IPS-15b (cell line): ENCODE measurements around the gene OR2V1.
"Not testable (repeated sequence)": the region's sequence is repeated elsewhere in the genome, so short reads cannot be mapped to it uniquely, and the experiment has no call there.

ENCODE experiments used
- H3K27me3 ChIP-seq: one replicate; pipeline ENCODE4 v1.6.1; 2013; ENCODE audit warnings: low read length; ENCODE audit not compliant: control insufficient read depth, insufficient read depth
- H3K36me3 ChIP-seq: one replicate; pipeline ENCODE4 v1.6.1; 2013; ENCODE audit warnings: low read length; ENCODE audit not compliant: control insufficient read depth, insufficient read depth
- H3K4me1 ChIP-seq: one replicate; pipeline ENCODE4 v1.6.1; 2013; ENCODE audit warnings: mild to moderate bottlenecking, low read length; ENCODE audit not compliant: control insufficient read depth, insufficient read depth
- H3K4me3 ChIP-seq: one replicate; pipeline ENCODE4 v1.5.1; 2013; ENCODE audit warnings: low read depth, low read length
- H3K9ac ChIP-seq: one replicate; pipeline ENCODE4 v1.6.1; 2013; ENCODE audit warnings: low read depth, mild to moderate bottlenecking, low read length
- H3K9me3 ChIP-seq: one replicate; pipeline ENCODE4 v1.6.1; 2013; ENCODE audit warnings: mild to moderate bottlenecking, low read length; ENCODE audit not compliant: control insufficient read depth, insufficient read depth

The OR2V1 gene

GRCh38 chr5:181136361-181136955 lies 5.5 kb upstream of the OR2V1 start:
- H3K9me3 ChIP-seq = no peaks in the 10 kb centered on the region
- no peaks in the 10 kb centered on the region for H3K4me1 ChIP-seq
- H3K9ac ChIP-seq = no peak overlapping the region
- no peaks in the 10 kb centered on the region for H3K27me3 ChIP-seq
- no peak overlapping the region for H3K4me3 ChIP-seq
- H3K36me3 ChIP-seq = no peaks in the 10 kb centered on the region

GRCh38 chr5:181134259-181134658 lies 3.3 kb upstream of the OR2V1 start:
- Histone ChIP-seq H3K9ac (no peak overlapping the region), H3K4me1 (no peaks in the 10 kb centered on the region), H3K27me3 (no peaks in the 10 kb centered on the region), H3K36me3 (no peaks in the 10 kb centered on the region), H3K9me3 (no peaks in the 10 kb centered on the region), H3K4me3 (no peak overlapping the region)

GRCh38 chr5:181133610-181134231 lies 2.8 kb upstream of the OR2V1 start:
- Histone ChIP-seq H3K27me3 (no peaks in the 10 kb centered on the region), H3K4me1 (no peaks in the 10 kb centered on the region), H3K4me3 (no peak overlapping the region), H3K36me3 (no peaks in the 10 kb centered on the region), H3K9me3 (no peaks in the 10 kb centered on the region), H3K9ac (no peak overlapping the region)

DNA sequence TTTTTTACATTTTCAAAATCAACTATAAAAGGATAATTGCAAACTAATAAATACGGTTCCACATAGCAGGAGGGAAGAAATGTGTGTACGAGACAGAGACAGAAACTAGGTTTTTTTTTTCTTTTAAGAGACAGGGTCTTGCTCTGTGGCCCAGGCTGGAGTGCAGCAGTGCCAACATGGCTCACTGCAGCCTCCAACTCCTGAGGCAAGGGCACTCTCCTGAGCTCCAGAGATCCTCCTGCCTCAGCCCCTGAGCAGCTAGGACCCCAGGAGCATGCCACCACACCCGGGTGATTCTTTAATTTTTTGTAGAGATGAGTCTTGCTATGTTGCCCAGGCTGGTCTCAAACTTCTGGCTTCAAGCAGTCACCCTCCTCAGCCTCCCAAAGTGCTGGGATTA lies 2.1 kb upstream of the OR2V1 start:
- H3K4me1 ChIP-seq = no peaks in the 10 kb centered on the region
- no peaks in the 10 kb centered on the region for H3K9me3 ChIP-seq
- H3K27me3 ChIP-seq = no peaks in the 10 kb centered on the region
- H3K4me3 ChIP-seq = no peak overlapping the region
- H3K36me3 ChIP-seq = no peaks in the 10 kb centered on the region
- H3K9ac ChIP-seq = no peak overlapping the region

DNA sequence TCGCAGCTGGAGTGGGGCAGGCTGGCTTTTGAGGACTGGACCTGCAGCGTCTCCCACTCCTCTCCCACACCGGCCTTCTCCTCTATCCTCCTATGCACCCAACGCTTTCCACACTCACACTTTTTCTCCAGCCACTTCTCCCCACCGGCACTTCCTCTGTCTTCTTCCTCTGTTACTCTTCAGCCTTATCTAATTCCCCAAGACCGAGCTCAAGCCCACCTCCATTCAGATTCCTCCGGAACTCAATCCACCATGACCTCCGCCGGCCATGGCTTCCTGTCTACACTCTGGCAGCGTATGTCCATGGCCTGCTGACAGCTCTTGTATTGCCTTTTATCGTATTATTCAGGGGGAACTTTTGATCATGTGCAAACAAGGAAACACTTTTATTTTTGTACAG lies 545 bp upstream of the OR2V1 start:
- H3K27me3 ChIP-seq = no peaks in the 10 kb centered on the region
- H3K4me1 ChIP-seq = no peaks in the 10 kb centered on the region
- no peak overlapping the region for H3K9ac ChIP-seq
- no peaks in the 10 kb centered on the region for H3K36me3 ChIP-seq
- no peaks in the 10 kb centered on the region for H3K9me3 ChIP-seq
- H3K4me3 ChIP-seq = no peak overlapping the region

GRCh38 chr5:181130081-181130480 lies 888 bp downstream of the OR2V1 start:
- not testable (repeated sequence) for H3K27me3 ChIP-seq, H3K4me3 ChIP-seq, H3K9me3 ChIP-seq, H3K36me3 ChIP-seq, H3K4me1 ChIP-seq, H3K9ac ChIP-seq

DNA sequence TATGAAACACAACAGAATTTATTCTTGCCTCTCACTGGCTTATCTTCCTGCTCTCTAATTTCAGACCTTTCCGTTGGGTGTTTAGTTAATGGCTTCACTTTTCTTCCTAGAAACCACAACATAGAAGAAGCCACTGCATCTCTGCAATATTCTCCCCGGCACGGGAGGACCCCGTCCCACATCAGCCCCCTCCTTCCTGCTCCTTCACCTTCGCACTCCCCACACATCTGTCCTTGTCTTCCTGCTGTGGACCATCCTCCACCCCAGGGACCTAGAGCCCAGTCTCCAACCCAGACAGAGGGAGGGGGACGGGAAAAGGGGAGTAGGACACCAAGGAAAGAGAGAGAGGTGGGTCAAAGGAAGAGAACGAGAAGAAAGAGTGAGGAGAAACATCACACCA lies 1.4 kb downstream of the OR2V1 start:
- Histone ChIP-seq H3K27me3 (no peaks in the 10 kb centered on the region), H3K9me3 (no peaks in the 10 kb centered on the region), H3K36me3 (no peaks in the 10 kb centered on the region), H3K9ac (no peak overlapping the region), H3K4me3 (no peak overlapping the region), H3K4me1 (no peaks in the 10 kb centered on the region)

GRCh38 chr5:181127907-181128626 lies 2.9 kb downstream of the OR2V1 start:
- H3K9me3 ChIP-seq = no peaks in the 10 kb centered on the region
- H3K4me3 ChIP-seq = no peak overlapping the region
- H3K4me1 ChIP-seq = no peaks in the 10 kb centered on the region
- H3K36me3 ChIP-seq = no peaks in the 10 kb centered on the region
- no peaks in the 10 kb centered on the region for H3K27me3 ChIP-seq
- H3K9ac ChIP-seq = no peak overlapping the region

DNA sequence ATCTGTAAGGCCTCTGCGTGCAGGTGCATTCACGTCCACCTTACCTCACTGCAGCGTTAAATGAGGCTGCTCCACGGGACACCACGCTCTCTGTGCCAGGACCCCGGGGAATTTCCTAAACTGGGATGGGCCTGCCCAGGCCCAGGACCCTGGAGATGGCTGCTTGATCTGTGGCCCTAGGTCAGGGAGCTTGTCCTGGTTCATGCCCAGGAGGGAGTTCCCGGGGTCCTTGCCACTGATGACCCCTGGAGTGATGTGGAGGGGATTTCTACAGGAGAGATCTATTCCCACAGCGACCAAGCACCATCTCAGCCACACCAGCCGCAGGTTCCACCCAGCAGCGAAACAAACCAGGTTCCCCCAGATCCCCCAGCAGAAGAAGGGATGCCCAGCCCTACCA lies 3.5 kb downstream of the OR2V1 start:
- Histone ChIP-seq H3K36me3 (no peaks in the 10 kb centered on the region), H3K27me3 (no peaks in the 10 kb centered on the region), H3K9me3 (no peaks in the 10 kb centered on the region), H3K4me3 (no peak overlapping the region), H3K9ac (no peak overlapping the region), H3K4me1 (no peaks in the 10 kb centered on the region)

DNA sequence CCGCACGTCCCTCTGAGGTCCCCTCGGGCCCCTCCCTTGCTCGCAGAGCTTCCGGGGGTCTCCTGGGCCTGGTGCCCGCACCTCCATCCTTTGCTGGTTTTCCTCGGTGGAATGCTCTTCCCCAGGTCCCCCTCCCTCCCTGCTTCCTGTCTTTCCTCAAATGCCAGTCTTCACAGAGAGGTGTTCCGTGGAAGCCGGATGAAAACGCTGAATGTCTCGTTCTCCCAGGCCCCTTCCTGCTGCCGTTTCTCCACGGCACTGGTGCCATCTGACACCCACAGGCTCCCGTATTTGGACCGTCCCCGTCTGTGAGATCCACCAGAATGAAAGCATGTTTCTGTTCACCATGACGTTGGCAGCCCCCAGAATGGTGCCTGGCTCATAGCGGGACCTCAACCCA lies 4.1 kb downstream of the OR2V1 start:
- no peaks in the 10 kb centered on the region for H3K36me3 ChIP-seq
- H3K9me3 ChIP-seq = no peaks in the 10 kb centered on the region
- no peak overlapping the region for H3K9ac ChIP-seq
- H3K4me1 ChIP-seq = no peaks in the 10 kb centered on the region
- H3K4me3 ChIP-seq = no peak overlapping the region
- H3K27me3 ChIP-seq = no peaks in the 10 kb centered on the region

GRCh38 chr5:181124526-181124925 lies 6.4 kb downstream of the OR2V1 start:
- Histone ChIP-seq H3K9me3 (no peaks in the 10 kb centered on the region), H3K27me3 (no peaks in the 10 kb centered on the region)

More at GRCh38 chr5:181124526-181124925, 6.4 kb downstream of the OR2V1 start:
- no peak overlapping the region for H3K4me3 ChIP-seq
- H3K36me3 ChIP-seq = no peaks in the 10 kb centered on the region
- no peaks in the 10 kb centered on the region for H3K4me1 ChIP-seq
- no peak overlapping the region for H3K9ac ChIP-seq
